HG03159 (cell line): ENCODE measurements around the gene BAHCC1.

ENCODE experiments used
- ATAC-seq: cut with Tn5 transposase; IDR thresholded peaks from one replicate; pipeline ENCODE4 v1.9.1; 2021; ENCODE audit warnings: mild to moderate bottlenecking, moderate library complexity; ENCODE audit not compliant: unreplicated experiment

BAHCC1 gene

DNA sequence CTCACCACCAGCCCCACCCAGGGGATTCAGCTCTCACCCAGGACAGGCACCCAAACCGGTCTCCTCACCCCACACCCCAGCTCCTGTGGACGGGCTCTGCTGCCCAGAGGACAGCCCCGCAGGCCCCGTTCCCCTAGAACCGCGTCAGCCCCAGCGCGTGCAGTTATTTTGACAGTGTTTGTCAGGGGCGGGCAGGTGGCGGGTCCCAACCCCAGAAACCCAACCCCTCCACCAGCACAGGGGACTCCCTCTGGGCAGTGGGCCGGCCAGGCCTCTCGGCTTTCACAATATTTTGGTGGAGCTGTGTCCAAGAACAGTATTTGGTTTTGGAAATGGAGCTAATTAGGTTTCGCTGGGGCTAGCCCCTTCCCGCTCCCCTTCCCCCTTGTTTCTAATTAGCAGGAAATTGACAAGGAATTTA is 44.8 kb downstream of the BAHCC1 start:
- no peak for ATAC-seq

DNA sequence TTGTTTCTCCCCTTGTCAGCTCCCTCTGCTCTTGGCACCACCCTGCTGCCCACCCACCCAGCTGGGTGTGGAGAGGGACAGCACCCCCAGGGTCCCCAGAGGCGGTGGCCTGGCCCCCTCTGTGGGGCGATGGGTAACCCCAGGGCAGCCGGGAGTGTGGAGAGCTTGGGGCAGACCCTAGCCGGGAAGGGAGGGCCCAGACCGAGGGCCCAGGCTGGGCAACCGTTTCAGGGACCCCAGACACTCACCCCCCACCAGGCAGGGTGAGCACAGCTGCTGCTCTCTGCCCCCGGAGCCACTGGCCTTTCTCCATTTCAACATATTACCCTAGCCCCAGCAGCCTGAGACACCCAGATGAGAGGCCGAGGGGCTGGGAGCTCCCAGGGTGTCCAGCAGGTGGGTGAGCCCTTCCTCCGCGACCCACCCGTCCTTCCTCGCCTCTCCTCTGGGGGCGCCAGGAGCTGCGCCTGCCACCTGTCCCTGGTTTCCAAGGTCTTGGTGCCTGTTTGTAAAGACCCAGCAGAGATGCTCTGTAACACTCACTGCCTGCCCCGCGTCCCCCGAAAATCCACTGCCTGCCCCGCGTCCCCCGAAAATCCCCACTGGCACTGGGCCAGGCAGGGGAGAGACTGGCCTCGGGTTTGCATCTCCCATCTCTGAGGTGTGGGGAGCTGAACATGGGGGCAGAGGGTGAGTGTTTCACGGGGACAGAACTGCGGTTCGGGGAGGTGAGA is 45.4 kb downstream of the BAHCC1 start:
- no peak for ATAC-seq

DNA sequence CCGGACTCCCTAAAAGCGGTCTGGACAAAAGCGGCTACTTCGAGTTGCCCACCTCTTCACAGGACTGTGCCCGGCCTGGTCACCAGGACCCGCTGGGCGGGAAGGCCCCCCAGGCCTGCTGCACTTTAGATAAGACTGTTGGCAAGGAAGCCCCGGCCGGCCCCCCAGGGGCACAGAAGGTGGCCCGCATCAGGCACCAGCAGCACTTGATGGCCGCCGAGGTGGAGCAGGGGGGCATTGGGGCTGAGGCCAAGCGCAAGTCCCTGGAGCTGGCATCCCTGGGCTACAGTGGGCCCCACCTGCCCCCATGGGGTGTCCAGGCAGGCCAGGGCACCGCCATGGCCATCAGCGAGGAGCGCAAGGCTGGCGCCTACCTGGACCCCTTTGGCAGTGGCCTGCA is 47.5 kb downstream of the BAHCC1 start:
- no peak for ATAC-seq

DNA sequence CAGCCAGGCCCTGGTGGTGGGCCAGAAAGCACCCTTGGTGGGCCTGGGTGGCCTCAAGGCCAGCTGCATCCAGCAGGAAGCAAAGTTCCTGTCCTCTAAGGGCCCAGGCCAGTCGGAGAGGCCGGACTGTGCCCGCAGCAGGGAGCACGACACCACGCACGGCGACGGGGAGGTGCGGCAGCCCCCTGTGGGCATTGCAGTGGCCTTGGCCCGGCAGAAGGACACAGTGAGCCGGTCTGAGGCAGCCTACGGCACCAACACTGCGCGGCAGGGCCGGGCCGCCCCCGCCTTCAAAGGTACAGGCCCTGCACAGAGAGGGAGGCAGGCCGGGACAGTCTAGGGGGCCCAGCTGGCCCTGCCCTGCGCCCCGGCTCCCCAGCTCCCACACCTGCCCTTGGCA is 48.0 kb downstream of the BAHCC1 start:
- ATAC-seq = no peak

DNA sequence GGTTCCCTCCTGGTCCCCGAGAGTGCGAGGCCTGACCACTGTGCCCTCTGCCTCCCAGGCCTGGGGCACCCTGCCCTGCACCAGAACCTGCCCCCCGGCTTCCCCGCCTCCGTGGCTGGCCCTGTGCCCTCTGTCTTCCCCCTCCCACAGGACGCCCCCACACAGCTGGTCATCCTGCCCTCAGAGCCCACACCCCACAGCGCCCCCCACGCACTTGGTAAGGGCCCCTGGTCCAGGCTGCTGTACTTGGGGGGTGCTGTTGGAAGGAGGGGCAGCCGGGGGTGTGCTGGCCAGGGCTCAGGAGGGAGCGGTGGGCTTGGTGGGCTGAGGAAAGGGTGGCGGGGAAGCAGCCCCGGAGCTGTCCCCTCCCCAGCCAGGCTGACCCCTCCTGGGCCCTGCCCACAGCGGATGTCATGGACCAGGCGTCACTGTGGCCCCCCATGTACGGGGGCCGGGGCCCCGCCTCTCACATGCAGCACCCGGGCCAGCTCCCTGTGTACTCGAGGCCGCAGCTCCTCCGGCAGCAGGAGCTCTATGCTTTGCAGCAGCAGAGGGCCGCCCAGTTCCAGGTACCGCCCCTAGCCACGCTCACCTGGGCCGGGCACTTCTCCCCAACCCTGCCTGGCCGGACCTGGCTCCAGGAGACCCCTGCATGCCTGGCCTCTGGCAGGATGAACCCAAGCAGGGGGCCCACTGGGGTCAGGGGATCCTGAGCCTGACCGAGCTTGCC is 49.5 kb downstream of the BAHCC1 start:
- no peak for ATAC-seq

DNA sequence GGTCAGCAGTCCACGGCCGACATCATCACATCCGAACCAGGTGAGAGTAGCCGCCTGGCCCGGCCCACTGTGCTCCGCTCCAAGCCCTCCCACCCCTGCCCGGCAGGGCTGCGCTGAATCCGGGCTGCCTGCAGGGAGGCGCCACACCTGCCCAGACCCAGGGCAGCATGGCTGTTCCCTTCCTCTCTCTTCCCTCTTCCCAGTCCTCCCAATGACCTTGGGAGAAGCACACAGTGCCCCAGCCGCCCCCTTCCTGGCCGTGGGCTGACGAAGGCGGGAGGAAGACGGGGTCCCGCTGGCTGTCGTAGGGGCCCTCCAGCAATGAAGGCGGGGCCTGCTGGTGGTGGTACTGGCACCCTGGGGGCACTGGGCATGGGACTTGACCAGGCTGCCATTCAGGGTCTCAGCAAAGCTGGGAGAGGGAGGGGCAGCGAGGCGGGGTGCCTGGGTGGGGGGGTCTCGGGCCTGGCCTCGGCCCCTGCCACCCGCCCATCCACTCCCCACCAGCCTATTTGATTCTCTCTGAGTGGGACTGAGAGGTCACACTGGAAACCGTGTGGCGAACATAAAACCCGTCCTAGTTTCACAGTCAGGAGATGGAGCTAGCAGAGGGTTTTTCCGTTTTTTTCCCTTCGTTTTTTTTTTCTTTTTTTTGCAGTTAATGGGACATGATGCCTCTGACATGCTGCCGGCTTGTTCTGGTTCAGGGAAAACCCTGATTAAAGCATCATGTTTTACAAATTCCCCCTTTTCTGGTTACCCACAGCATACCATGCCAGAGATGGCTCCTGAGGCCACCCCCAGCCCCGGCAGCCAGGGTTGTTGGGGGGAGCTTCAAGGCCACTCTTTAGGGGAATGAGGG is 50.6 kb downstream of the BAHCC1 start:
- ATAC-seq = no peak

DNA sequence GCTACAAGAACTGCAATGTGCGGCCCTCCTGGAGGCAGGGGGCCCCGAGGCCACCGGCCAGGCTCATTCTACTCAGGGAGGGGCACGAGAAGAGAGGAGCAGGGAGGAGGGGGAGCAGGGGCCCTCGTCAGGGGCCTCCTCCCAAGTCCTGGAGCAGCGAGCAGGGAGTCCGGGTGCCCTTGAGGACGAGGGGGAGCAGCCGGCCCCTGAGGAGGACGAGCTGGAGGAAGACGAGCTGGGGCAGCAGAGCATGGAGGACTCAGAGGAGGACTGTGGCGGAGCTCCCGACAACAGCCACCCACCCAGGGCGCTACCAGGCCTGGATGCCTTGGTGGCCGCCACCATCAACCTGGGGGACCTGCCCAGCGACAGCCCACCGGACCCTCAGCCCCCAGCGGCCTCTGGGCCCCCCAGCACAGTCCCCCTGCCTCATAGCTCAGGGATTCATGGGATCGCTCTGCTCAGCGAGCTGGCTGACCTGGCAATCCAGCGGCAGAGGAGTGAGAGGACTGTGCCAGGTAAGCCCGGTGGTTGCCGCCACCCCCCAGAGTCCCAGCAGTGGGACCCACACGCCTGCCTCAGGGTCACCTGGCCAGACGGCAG is 52.2 kb downstream of the BAHCC1 start:
- no peak for ATAC-seq

DNA sequence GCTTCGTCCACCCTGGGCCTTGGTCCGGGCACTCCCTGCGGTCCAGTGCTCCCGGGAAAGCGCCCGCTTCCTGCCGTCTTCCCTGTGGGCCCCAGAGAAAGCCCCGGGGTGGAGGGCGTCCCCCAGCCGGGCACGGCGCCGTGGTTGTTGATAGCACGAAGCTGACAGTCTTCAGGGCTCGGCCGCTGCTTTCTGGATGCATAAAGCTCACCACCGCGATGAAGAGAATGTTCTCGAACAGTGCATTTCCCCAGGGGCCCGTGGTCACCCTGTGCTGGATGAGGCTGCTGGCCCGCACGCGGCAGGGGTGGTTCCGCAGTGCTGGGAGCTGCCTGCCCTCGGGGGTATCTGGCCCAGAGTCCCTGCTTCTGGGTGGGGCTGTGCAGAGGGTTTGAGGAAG is 53.2 kb downstream of the BAHCC1 start:
- no peak for ATAC-seq

DNA sequence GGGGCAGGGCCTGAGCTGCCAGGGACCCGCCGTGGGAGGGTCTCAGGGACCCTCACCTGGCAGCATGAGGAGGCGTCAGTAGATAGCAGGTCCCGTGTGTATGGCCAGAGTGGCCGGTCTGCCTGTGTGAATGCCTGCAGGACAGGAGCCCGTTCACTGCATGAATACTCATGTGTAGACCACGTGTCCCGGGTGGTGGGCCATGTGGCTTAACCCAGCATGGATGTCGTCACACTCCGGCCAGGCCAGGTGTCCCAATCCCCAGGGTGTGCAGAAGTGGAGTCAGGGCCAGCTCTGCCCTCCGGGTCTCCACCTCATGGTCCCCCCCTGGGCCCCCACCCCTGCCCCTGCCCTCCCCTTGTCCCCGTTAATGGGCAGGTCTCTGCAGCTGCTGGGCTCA is 53.7 kb downstream of the BAHCC1 start:
- ATAC-seq = no peak

DNA sequence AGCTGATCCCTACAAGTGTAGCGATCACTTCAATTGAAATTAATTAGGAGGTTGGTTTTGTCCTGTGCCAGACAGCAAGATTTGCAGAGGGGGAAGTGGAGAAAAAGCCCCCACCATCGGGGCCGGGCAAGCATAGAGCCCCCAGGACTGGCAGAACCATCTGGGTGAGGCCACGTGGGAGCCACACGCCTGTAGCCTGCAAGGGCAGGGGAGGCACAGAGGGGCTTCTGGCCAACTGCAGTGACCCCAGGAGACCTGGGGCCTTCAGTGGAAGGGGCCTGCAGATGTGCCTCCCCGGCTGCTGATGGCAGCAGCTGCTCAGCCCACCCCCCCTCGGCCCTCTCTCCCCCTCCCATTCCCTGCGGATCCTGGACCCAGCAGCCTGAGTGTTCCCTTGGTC is 54.1 kb downstream of the BAHCC1 start:
- ATAC-seq = no peak

DNA sequence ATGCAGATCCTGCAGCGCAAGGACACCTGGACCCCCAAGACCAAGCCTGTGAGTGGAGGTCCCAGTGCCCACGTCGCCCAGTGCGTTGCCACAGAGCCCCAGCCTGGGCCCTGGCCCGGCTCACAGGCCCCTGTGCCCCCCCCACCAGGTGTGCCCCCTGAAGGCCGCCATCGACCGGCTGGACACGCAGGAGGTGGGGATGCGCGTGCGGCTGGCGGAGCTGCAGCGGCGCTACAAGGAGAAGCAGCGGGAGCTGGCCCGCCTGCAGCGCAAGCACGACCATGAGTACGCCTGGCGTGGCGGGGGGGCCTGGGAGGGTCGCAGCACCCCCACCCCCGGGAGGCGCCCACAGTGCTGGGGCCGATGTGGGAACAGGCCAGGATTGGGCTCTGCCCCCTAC is 56.6 kb downstream of the BAHCC1 start:
- ATAC-seq = no peak

DNA sequence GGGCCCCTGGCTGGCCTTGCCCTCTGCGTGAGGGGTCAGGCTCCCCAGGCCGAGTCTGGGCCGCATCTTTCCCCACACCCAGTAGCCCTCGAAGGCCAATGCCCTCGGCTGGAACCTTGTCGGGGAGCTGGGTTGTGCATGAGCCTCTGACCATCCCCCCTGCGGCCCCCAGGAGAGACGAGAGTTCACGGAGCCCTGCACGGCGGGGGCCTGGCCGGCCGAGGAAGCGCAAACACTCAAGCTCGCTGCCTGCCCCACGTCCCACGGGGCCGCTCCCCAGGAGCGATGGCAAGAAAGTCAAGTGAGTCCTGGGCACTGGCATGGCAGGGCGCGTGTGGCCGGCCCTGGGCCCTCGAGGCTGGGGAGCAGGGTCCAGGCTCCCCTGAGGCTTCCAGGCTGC is 57.3 kb downstream of the BAHCC1 start:
- ATAC-seq = no peak

DNA sequence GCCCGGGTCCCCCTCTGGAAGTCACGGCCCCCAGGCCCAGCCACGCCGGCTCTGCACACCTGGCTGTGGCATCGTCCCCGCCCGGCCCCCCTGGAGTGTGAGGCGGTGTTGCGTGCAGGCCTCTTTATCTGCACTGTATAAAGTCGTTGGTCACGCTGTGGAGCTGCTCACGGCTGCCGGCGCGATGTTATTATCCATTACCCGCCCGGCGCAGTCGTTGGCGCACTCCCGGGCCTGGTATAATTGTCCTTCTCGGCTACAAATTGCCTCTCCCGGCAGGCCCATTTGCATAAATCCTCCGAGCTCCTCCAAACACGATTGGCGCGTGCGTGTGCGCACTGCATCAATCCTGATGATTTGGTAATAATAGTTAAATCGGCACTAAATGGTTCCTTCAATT is 57.8 kb downstream of the BAHCC1 start:
- ATAC-seq = no peak

DNA sequence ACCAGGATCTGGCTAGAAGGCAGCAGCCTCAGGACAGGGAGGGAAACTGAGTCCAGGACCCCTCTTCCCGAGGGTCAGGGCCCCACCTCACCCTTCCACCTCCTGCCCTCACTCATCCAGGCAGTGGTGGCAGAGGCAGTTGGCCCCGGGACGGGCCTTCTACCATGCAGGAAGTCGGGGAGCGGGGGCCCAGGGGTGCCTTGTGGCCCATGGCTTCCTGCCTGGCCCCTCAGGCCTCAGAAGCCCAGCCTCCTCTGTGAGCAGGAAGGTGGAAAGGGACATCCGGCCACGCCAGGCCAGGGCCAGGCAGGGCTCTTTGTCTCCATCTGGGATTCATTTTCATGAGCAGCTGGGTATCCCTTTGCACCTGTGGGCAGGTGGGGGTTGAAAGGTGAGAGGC is 58.5 kb downstream of the BAHCC1 start:
- no peak for ATAC-seq

DNA sequence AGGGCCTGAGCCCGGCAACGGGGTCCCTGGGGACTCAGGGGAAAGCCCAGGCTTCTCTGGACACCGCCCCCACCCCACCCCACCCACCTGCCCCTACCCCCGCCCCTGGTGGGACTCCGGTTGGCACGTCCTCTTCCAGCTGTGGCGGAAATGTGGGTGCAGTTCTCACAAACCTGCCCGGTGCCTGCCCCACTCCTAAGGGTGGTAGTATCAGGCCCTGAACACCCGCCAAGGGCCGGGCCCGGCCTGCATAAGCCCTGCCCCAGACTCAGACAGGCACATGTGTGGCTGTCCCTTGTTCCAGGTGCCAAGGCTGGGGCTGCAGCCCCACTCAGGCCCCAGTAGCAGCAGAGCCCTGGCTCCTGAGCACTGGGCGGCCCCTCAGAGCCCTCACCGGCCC is 59.2 kb downstream of the BAHCC1 start:
- ATAC-seq = no peak

DNA sequence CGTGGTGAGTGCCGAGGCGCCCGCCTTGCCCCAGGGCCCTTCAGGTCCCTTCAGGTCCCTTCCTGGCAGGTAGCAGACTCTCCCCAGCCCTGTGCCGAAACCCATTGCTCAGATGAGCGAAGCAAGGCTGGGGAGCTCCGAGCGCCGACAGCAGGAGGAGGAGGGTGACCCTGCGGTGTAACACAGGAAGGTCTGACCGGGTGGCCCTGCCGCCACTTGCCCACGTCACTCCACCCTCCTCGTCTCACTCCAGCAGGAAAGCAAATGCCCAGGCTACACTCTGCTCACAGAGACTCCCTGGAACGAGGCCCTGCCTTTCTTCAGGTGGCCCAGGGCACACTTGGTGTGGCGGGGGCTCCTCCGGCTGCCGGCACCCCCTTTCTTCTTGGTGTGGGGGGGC is 60.1 kb downstream of the BAHCC1 start:
- no peak for ATAC-seq

DNA sequence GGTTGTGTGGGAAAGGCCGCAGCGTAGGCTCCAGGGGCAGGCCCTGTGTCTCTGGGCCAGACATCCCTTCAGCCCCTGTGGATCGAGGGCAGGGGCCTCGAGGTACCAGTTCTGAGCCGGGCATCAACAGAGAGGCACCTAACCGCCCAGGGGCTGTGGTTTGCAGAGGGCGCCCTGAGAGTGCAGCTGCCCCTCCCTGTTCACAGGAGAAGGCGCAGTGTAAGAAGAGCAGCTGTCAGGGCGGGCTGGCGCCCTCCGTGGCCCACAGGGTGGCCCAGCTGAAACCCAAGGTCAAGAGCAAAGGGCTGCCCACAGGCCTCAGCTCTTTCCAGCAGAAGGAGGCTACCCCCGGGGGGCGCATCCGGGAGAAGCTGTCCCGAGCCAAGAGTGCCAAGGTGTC is 60.8 kb downstream of the BAHCC1 start:
- no peak for ATAC-seq

DNA sequence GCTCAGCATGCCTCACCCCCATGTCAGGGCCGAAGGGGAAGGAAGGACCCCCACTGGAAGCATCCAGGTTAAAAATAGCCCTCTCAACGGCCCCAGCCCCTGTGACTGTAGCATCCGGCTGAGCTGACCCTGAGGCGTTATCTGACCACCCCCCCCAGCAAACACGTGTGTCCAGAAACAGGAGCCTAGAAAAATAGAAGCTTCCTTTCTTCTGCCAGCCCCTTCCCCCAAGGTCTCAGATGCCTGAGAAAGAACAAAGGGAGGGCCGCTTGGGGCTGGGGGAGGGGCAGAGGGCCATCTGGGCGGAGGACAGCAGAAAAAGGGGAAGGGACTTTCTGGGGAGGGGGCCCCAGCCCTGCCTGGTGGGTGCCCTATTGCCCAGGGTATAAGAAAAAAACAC is 61.5 kb downstream of the BAHCC1 start:
- no peak for ATAC-seq

DNA sequence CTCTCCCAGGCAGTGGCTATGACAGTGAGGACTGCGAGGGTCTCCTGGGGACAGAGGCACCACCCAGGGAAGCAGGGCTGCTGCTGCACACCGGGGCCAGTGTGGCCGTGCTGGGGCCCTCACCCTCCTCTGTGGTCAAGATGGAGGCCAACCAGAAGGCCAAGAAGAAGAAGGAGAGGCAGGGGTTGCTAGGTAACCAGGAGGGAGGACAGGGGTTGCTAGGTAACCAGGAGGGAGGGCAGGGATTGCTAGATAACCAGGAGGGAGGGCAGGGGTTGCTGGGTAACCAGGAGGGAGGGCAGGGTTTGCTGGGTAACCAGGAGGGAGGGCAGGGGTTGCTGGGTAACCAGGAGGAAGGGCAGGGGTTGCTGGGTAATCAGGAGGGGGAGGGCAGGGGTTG is 62.1 kb downstream of the BAHCC1 start:
- ATAC-seq = no peak

DNA sequence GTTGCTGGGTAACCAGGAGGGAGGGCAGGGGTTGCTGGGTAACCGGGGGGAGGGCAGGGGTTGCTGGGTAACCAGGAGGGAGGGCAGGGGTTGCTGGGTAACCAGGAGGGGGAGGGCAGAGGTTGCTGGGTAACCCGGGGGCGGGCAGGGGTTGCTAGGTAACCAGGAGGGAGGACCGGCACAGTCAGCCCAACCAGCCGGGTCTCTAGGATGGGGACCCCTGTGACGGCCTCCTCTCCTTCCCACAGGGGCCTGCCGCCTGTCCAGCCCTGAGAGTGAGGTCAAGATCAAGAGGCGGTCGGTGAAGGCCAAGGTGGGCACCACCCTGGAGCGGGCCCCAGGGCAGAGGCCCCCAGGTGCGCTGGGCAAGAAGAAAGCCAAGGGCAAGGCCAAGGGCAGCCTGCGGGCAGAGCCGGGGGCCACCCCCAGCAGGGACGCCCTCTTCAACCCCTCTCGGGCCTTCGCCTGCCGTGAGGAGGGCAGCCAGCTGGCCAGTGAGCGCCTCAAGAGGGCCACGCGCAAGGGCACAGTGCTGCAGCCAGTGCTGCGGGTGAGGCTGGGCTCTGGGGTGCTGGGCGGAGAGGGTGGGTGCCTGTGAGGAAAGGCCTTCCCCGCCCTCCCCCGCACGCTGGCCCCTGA is 62.8 kb downstream of the BAHCC1 start:
- no peak for ATAC-seq

DNA sequence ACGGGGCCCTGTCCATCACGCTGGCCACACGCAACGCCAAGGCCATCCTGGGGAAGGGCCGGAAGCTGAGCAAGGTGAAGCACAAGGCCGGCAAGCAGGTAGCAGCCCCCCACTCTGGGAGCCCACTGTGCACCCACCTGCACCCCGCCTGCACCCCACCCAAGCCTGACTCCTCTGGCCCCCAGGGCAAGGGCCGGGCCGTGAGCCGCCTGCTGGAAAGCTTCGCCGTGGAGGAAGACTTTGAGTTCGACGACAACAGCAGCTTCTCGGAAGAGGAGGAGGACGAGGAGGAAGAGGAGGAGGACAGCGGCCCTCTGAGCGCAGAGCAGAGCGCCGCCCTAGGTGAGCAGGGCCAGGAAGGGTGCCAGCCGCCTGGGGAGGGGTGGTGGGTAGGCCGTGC is 63.4 kb downstream of the BAHCC1 start:
- ATAC-seq = no peak
